ENCODE data around the gene TMEM132D. TPM values are rescaled to one million over a fixed set of nuclear protein-coding genes. Genes with fewer than 3 reads are reported as not detected.

The TMEM132D gene
- total RNA-seq, 1 donor from 2014 or later, result 15.2 TPM

- H3K9me3 Mint-ChIP-seq (ENCODE audit: unreplicated experiment), result peaks cover 23% of the 10 kb centered on the region
- peaks cover 7% of the 10 kb centered on the region for H3K4me1 Mint-ChIP-seq (ENCODE audit: unreplicated experiment)
- H3K36me3 Mint-ChIP-seq (ENCODE audit: unreplicated experiment), result peaks cover 3% of the 10 kb centered on the region
- no peaks in the 10 kb centered on the region for H3K27me3 Mint-ChIP-seq (ENCODE audit: unreplicated experiment)
- no peak for TF ChIP-seq CTCF (IDR thresholded peaks at IDR 0.05)
- no peak overlapping the region for H3K4me3 Mint-ChIP-seq (ENCODE audit: unreplicated experiment)
- DNase-seq (ENCODE audit: extremely low spot score, unreplicated experiment), result no peak
- H3K27ac Mint-ChIP-seq (ENCODE audit: unreplicated experiment), result no peak overlapping the region
These were observed 180.6 kb downstream of the TMEM132D start for GRCh38 chr12:129723260-129723659.

- Mint-ChIP-seq H3K4me1 (ENCODE audit: unreplicated experiment) (peaks cover 7% of the 10 kb centered on the region), H3K27me3 (ENCODE audit: unreplicated experiment) (no peaks in the 10 kb centered on the region), H3K27ac (ENCODE audit: unreplicated experiment) (no peak overlapping the region), H3K9me3 (ENCODE audit: unreplicated experiment) (peaks cover 11% of the 10 kb centered on the region), H3K36me3 (ENCODE audit: unreplicated experiment) (no peaks in the 10 kb centered on the region), H3K4me3 (ENCODE audit: unreplicated experiment) (no peak overlapping the region)
- no peak for DNase-seq (ENCODE audit: extremely low spot score, unreplicated experiment)
- TF ChIP-seq CTCF (IDR thresholded peaks at IDR 0.05), result no peak
These were observed 183.2 kb downstream of the TMEM132D start for GRCh38 chr12:129720618-129721017.

GRCh38 chr12:129719416-129719815 lies 184.4 kb downstream of the TMEM132D start:
- H3K4me3 Mint-ChIP-seq (ENCODE audit: unreplicated experiment), result no peak overlapping the region
- DNase-seq (ENCODE audit: extremely low spot score, unreplicated experiment), result no peak
- H3K27ac Mint-ChIP-seq (ENCODE audit: unreplicated experiment), result no peak overlapping the region
- TF ChIP-seq CTCF (IDR thresholded peaks at IDR 0.05), result no peak
- H3K4me1 Mint-ChIP-seq (ENCODE audit: unreplicated experiment), result peaks cover 7% of the 10 kb centered on the region
- H3K36me3 Mint-ChIP-seq (ENCODE audit: unreplicated experiment), result no peaks in the 10 kb centered on the region
- peaks cover 11% of the 10 kb centered on the region for H3K9me3 Mint-ChIP-seq (ENCODE audit: unreplicated experiment)
- no peaks in the 10 kb centered on the region for H3K27me3 Mint-ChIP-seq (ENCODE audit: unreplicated experiment)

- Mint-ChIP-seq H3K4me3 (ENCODE audit: unreplicated experiment) (no peak overlapping the region), H3K9me3 (ENCODE audit: unreplicated experiment) (peaks cover 5% of the 10 kb centered on the region), H3K27me3 (ENCODE audit: unreplicated experiment) (no peaks in the 10 kb centered on the region), H3K4me1 (ENCODE audit: unreplicated experiment) (peaks cover 7% of the 10 kb centered on the region), H3K27ac (ENCODE audit: unreplicated experiment) (no peak overlapping the region), H3K36me3 (ENCODE audit: unreplicated experiment) (peaks cover 7% of the 10 kb centered on the region)
- TF ChIP-seq CTCF (IDR thresholded peaks at IDR 0.05), result no peak
- no peak for DNase-seq (ENCODE audit: extremely low spot score, unreplicated experiment)
These were observed 186.4 kb downstream of the TMEM132D start for GRCh38 chr12:129717438-129717837.

- Mint-ChIP-seq H3K9me3 (ENCODE audit: unreplicated experiment) (peaks cover 7% of the 10 kb centered on the region), H3K4me1 (ENCODE audit: unreplicated experiment) (peaks cover 7% of the 10 kb centered on the region), H3K4me3 (ENCODE audit: unreplicated experiment) (no peak overlapping the region), H3K36me3 (ENCODE audit: unreplicated experiment) (peaks cover 9% of the 10 kb centered on the region), H3K27me3 (ENCODE audit: unreplicated experiment) (no peaks in the 10 kb centered on the region), H3K27ac (ENCODE audit: unreplicated experiment) (no peak overlapping the region)
- TF ChIP-seq CTCF (IDR thresholded peaks at IDR 0.05), result no peak
- DNase-seq (ENCODE audit: extremely low spot score, unreplicated experiment), result no peak
These were observed 187.0 kb downstream of the TMEM132D start for GRCh38 chr12:129716825-129717224.
